OCI-LY7 (cell line): ENCODE data around the gene PATE4. TPM values are rescaled to one million over a fixed set of nuclear protein-coding genes. Genes with fewer than 3 reads are reported as not detected.
A peak's percentile ranks its signal among the peaks of the same experiment; 100 is the strongest.

ENCODE experiments used
- BruUV-seq: library from RNA; stranded (reverse); fragments of 400-500 nt; replicated peaks from 2 replicates; lab custom pipeline; 2021; lab: Mats Ljungman, UMichigan
- CTCF ChIA-PET: fragments of 300-600 bp; sonication (Branson Sonifier 250); formaldehyde crosslinking; loops from one replicate; lab custom pipeline; 2022; ENCODE audit warnings: antibody characterized with exemption; ENCODE audit not compliant: unreplicated experiment; lab: Charles Lee
- POLR2A ChIA-PET: fragments of 300-600 bp; sonication (Branson Sonifier 250); formaldehyde crosslinking; loops from one replicate; lab custom pipeline; 2022; ENCODE audit warnings: antibody characterized with exemption; lab: Charles Lee
- DNase-seq: peaks from one replicate; pipeline ENCODE4 v3.0.0-alpha.2; 2015; ENCODE audit warnings: low spot score
- H2AFZ ChIP-seq: fragments of 200-600 bp; sonication (generic), shearing (Covaris generic); 2 replicates; pipeline ENCODE4 v1.6.1; 2014; ENCODE audit warnings: mild to moderate bottlenecking, antibody characterized with exemption, low read length, moderate library complexity
- H3K27ac ChIP-seq: fragments of 200-600 bp; sonication (generic); 2 replicates; pipeline ENCODE4 v1.5.1; 2014; ENCODE audit warnings: mixed run types, low read depth, mild to moderate bottlenecking, moderate library complexity, low read length, inconsistent platforms; ENCODE audit not compliant: poor library complexity, severe bottlenecking
- H3K36me3 ChIP-seq: fragments of 200-600 bp; sonication (generic); 2 replicates; pipeline ENCODE4 v1.6.1; 2014; ENCODE audit warnings: mild to moderate bottlenecking, antibody characterized with exemption, low read length, moderate library complexity, mixed read lengths; ENCODE audit not compliant: insufficient read depth
- H3K4me1 ChIP-seq: fragments of 200-600 bp; sonication (generic); 2 replicates; pipeline ENCODE4 v1.5.1; 2014; ENCODE audit warnings: mild to moderate bottlenecking, low read length; ENCODE audit not compliant: insufficient read depth, poor library complexity, severe bottlenecking
- H3K4me2 ChIP-seq: fragments of 200-600 bp; sonication (generic); 2 replicates; pipeline ENCODE4 v1.6.1; 2014; ENCODE audit warnings: mild to moderate bottlenecking, low read length
- H3K4me3 ChIP-seq: fragments of 200-600 bp; sonication (generic); 2 replicates; pipeline ENCODE4 v1.5.1; 2014; ENCODE audit warnings: mild to moderate bottlenecking, low read depth, low read length; ENCODE audit not compliant: poor library complexity, severe bottlenecking
- H3K79me2 ChIP-seq: fragments of 200-600 bp; sonication (generic); 2 replicates; pipeline ENCODE4 v1.6.1; 2016; ENCODE audit warnings: low read depth, mild to moderate bottlenecking, low read length, moderate library complexity, mixed read lengths; ENCODE audit not compliant: insufficient read depth
- H3K9me2 ChIP-seq: fragments of 200-600 bp; sonication (generic); 2 replicates; pipeline ENCODE4 v1.6.1; 2016; ENCODE audit warnings: mild to moderate bottlenecking, low read length, mixed read lengths; ENCODE audit not compliant: insufficient read depth
- H3K9me3 ChIP-seq: fragments of 200-600 bp; sonication (generic); 2 replicates; pipeline ENCODE4 v1.6.1; 2014; ENCODE audit warnings: mild to moderate bottlenecking, mixed run types, low read length, mixed read lengths
- H4K20me1 ChIP-seq: fragments of 200-600 bp; sonication (generic); 2 replicates; pipeline ENCODE4 v1.6.1; 2014; ENCODE audit warnings: mild to moderate bottlenecking, antibody characterized with exemption, low read length, moderate library complexity, mixed read lengths; ENCODE audit not compliant: insufficient read depth
- EZH2phosphoT487 ChIP-seq: fragments of 200-600 bp; sonication (generic); IDR thresholded peaks from 2 replicates; pipeline ENCODE4 v1.6.1; 2018; ENCODE audit warnings: low read depth, borderline replicate concordance, mild to moderate bottlenecking, mixed run types, antibody characterized with exemption, low read length, moderate library complexity, mixed read lengths
- intact Hi-C: fragments of 100-400 bp; cut with micrococcal nuclease; formaldehyde crosslinking; loops from one replicate; pipeline ENCODE4 v1.10.0; 2022; ENCODE audit not compliant: unreplicated experiment
- total RNA-seq, 2 experiments: library from RNA; depleted of rRNA in 1 of 2; stranded (reverse); fragments of >200 nt in 1 of 2; shearing (Covaris generic) in 1 of 2; gene quantifications; 2 replicates each; pipeline ENCODE4 v1.2.3, GENCODE V29; 2014 to 2022
- TF ChIP-seq, protein P1 (sequence below): fragments of 200-600 bp; sonication (generic); conservative IDR thresholded peaks from 2 replicates; pipeline ENCODE4 v1.5.1; 2014; ENCODE audit warnings: mild to moderate bottlenecking, antibody characterized with exemption, low read length, moderate library complexity, mixed read lengths

Gene PATE4
- total RNA-seq, 2 experiments from 2014 or later: not detected

DNA sequence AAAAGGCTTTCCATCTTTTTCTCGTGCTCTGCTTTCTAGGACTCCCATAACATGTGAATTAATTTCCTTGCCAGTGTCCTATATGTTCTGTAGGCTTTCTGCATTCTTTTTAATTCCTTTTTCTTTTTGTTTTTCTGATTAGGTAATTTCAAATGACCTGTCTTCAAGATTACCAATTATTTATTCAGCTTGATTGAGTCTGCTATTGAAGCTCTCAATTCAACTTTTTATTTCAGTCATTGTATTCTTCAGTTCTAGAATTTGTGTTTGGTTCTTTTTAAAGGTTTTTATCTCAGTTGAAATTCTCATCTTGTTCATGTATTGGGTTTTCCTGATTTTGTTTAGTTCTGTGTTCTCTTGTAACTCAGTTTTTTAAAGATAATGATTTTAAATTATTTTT, 30.7 kb upstream of the PATE4 start:
- H3K79me2 ChIP-seq: no peaks in the 10 kb centered on the region

DNA sequence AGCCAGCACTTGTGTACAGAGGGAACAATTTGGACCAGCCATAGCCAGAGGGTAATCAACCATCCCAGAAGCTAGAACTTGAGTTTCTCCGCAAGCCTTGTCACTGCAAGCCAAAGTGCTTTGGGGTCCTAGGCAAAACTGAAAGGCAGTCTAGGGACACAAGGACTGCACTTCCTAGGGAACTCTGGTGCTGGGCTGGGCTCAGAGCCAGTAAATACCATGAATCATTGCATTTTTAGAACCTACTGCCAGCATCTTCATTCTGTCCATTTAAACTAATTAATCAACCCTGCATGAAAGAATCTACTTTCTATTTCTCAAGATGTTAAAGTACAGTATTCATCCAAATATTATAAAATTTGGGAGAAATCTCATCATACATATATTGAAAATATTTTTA, 25.2 kb upstream of the PATE4 start:
- H3K79me2 ChIP-seq: no peaks in the 10 kb centered on the region
- no peaks in the 10 kb centered on the region for H3K9me2 ChIP-seq
- H3K9me3 ChIP-seq: peaks cover 5% of the 10 kb centered on the region
- H3K4me2 ChIP-seq: no peak overlapping the region
- POLR2A ChIA-PET: no interaction called here
- H3K36me3 ChIP-seq: no peaks in the 10 kb centered on the region
- no peak overlapping the region for H3K27ac ChIP-seq
- BruUV-seq: no TSS peak
- no peak for DNase-seq
- CTCF ChIA-PET: no interaction called here
- TF ChIP-seq, protein P1, sequence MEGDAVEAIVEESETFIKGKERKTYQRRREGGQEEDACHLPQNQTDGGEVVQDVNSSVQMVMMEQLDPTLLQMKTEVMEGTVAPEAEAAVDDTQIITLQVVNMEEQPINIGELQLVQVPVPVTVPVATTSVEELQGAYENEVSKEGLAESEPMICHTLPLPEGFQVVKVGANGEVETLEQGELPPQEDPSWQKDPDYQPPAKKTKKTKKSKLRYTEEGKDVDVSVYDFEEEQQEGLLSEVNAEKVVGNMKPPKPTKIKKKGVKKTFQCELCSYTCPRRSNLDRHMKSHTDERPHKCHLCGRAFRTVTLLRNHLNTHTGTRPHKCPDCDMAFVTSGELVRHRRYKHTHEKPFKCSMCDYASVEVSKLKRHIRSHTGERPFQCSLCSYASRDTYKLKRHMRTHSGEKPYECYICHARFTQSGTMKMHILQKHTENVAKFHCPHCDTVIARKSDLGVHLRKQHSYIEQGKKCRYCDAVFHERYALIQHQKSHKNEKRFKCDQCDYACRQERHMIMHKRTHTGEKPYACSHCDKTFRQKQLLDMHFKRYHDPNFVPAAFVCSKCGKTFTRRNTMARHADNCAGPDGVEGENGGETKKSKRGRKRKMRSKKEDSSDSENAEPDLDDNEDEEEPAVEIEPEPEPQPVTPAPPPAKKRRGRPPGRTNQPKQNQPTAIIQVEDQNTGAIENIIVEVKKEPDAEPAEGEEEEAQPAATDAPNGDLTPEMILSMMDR: no peak
- TF ChIP-seq EZH2phosphoT487: no peak
- H3K4me1 ChIP-seq: no peaks in the 10 kb centered on the region
- no peak overlapping the region for H2AFZ ChIP-seq
- intact Hi-C loops: no loop called here
- H4K20me1 ChIP-seq: no peaks in the 10 kb centered on the region
- H3K4me3 ChIP-seq: no peak overlapping the region

More for the DNA sequence above, 30.7 kb upstream of the PATE4 start:
- TF ChIP-seq, protein P1: no peak
- TF ChIP-seq EZH2phosphoT487: no peak
- no peak overlapping the region for H3K4me3 ChIP-seq
- ChIA-PET POLR2A (interaction anchor here (1.2 kb wide), 1 partner anchor 13 kb away, joined by 4 read pairs; no protein-coding TSS in a partner anchor), CTCF (no interaction called here)
- H4K20me1 ChIP-seq: no peaks in the 10 kb centered on the region
- H3K36me3 ChIP-seq: no peaks in the 10 kb centered on the region
- no peak overlapping the region for H2AFZ ChIP-seq
- intact Hi-C loops: no loop called here
- no peak overlapping the region for H3K4me2 ChIP-seq
- peaks cover 16% of the 10 kb centered on the region for H3K9me3 ChIP-seq
- no peak overlapping the region for H3K27ac ChIP-seq
- BruUV-seq: TSS peak; percentile 24
- no peaks in the 10 kb centered on the region for H3K4me1 ChIP-seq
- no peak for DNase-seq
- H3K9me2 ChIP-seq: no peaks in the 10 kb centered on the region

DNA sequence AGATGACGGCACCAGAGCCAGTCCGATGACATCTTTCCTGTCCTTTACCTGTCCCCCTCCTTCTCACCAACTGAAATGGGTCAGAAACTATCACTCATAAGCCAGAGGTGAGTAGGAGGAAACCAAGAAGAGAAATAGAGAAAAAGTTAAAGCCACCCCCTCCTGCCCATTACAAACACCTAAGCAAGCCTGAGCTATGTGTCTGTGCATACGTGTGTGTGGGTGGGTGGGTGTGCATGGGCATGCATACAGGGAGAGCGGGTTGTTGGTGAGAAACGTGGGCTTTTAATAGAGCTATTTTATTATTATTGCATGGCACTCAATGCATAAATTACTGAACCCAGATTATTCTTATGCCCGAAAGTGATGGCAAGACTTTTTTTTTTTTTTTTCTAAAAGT, 2.6 kb downstream of the PATE4 start:
- H3K4me3 ChIP-seq: no peak overlapping the region
- no peak overlapping the region for H3K4me2 ChIP-seq
- no peak overlapping the region for H3K27ac ChIP-seq
- no peaks in the 10 kb centered on the region for H3K79me2 ChIP-seq
- no peaks in the 10 kb centered on the region for H3K4me1 ChIP-seq
- H3K9me2 ChIP-seq: no peaks in the 10 kb centered on the region
- TF ChIP-seq, protein P1: no peak
- no peak for TF ChIP-seq EZH2phosphoT487
- intact Hi-C loops: no loop called here
- POLR2A ChIA-PET: interaction anchor here (0.6 kb wide), 1 partner anchor 9 kb away, joined by 3 read pairs; no protein-coding TSS in a partner anchor
- H2AFZ ChIP-seq: no peak overlapping the region
- CTCF ChIA-PET: no interaction called here
- no peak for DNase-seq
- BruUV-seq: no TSS peak
- no peaks in the 10 kb centered on the region for H4K20me1 ChIP-seq
- no peaks in the 10 kb centered on the region for H3K36me3 ChIP-seq
- no peaks in the 10 kb centered on the region for H3K9me3 ChIP-seq
